ENCODE measurements around the gene ESAM. TPM values are rescaled to one million over a fixed set of nuclear protein-coding genes. Genes with fewer than 3 reads are reported as not detected.
A peak's percentile ranks its signal among the peaks of the same experiment; 100 is the strongest.

ESAM gene
- total and polyA plus RNA-seq, 2 of the 8 experiments (the other 6 are each of a cell fraction or from before 2014, with no cell fraction given) = 0.09 TPM; not detected in 1

- Histone ChIP-seq H2AK5ac (ENCODE audit: low read depth, low read length) (no peak overlapping the region), H2BK20ac (ENCODE audit: low read length) (no peak overlapping the region), H4K91ac (replicated peaks; ENCODE audit: insufficient read length, low read length) (no peak overlapping the region), H3K9ac (replicated peaks in 1 of 4; ENCODE audit: extremely low read depth in 1 of 4, low read depth in 3 of 4, low read length in 3 of 4) (no peak overlapping the region), H2BK15ac (ENCODE audit: low read length) (peak overlapping the region; percentile 66), H3K4me2 (ENCODE audit: insufficient read depth in 1 of 2, low read depth in 2 of 2, low read length in 2 of 2) (no peak overlapping the region), H3K27me3 (replicated peaks in 1 of 4; ENCODE audit: control insufficient read depth in 3 of 4, extremely low read depth in 1 of 4, insufficient read depth in 3 of 4, low read length in 3 of 4) (peaks cover 91 to 99% (median 97%) of the 10 kb centered on the region in 4 experiments), H3K23me2 (ENCODE audit: low read depth, low read length) (peaks cover 11% of the 10 kb centered on the region; the same call in 1 of the 2 replicates), H3K9me3 (ENCODE audit: insufficient read depth in 2 of 2, low read depth in 1 of 2, low read length in 1 of 2) (no peaks in the 10 kb centered on the region), H2BK12ac (ENCODE audit: low read depth, low read length) (no peak overlapping the region; the same call in 1 of the 2 replicates), H2BK5ac (ENCODE audit: low read depth, low read length) (no peak overlapping the region), H4K5ac (ENCODE audit: insufficient read length, low read depth, low read length) (no peak overlapping the region), H3K4me3 (ENCODE audit: extremely low read depth in 1 of 4, insufficient read depth in 2 of 4, low read depth in 3 of 4, low read length in 4 of 4) (no peak overlapping the region), H3K27ac (ENCODE audit: low read depth, low read length) (no peak overlapping the region), H3K14ac (ENCODE audit: insufficient read length) (no peak overlapping the region), H3K36me3 (ENCODE audit: control insufficient read depth in 2 of 4, insufficient read depth in 4 of 4, low read length in 3 of 4) (no peaks in the 10 kb centered on the region), H4K20me1 (replicated peaks in 1 of 2; ENCODE audit: control insufficient read depth in 1 of 2, insufficient read depth in 2 of 2, low read length in 2 of 2) (peaks cover 6 to 25% of the 10 kb centered on the region in 2 experiments), H3K79me2 (ENCODE audit: control insufficient read depth in 1 of 2, insufficient read depth in 2 of 2, low read length in 2 of 2) (no peaks in the 10 kb centered on the region), H3K18ac (ENCODE audit: extremely low read depth, low read length) (no peak overlapping the region), H3K23ac (ENCODE audit: insufficient read length) (no peak overlapping the region), H3K4me1 (replicated peaks in 1 of 4; ENCODE audit: control insufficient read depth in 3 of 4, insufficient read depth in 4 of 4, low read length in 3 of 4) (peaks cover 0 to 31% (median 17%) of the 10 kb centered on the region in 4 experiments; a peak in 6 of 7 replicates), H4K8ac (ENCODE audit: extremely low read depth, insufficient read depth, low read length) (no peak overlapping the region), H2BK120ac (replicated peaks; ENCODE audit: low read depth, low read length) (no peak overlapping the region), H3K4ac (replicated peaks; ENCODE audit: insufficient read length, low read depth, low read length) (no peak overlapping the region), H3K79me1 (ENCODE audit: low read depth, low read length) (no peaks in the 10 kb centered on the region), H2AFZ (ENCODE audit: low read length) (no peak overlapping the region), H3K56ac (replicated peaks; ENCODE audit: insufficient read length, low read depth, low read length) (no peak overlapping the region)
- WGBS, 2 experiments (ENCODE audit: extremely low coverage in 1 of 2, insufficient coverage in 1 of 2, insufficient read length in 1 of 2, insufficient replicate concordance in 2 of 2, low coverage in 1 of 2, low lambda C conversion rate in 2 of 2, missing lambda C conversion rate in 1 of 2) = 48% methylated on average over 12 of the region's 12 CpGs; no CpG with 5 or more reads in 1 of the 2 experiments
- DNase-seq (ENCODE audit: low read depth in 1 of 2, low spot score in 2 of 2) (no peak), FAIRE-seq (no peak)
- ChIA-PET CTCF (ENCODE audit: partially characterized antibody) (interaction anchor here (0.7 to 28.0 kb wide), 10 partner anchors 8 to 118 kb away, joined by 3 to 382 read pairs (median 5); partner anchors contain the start of genes ESAM, NRGN and VSIG2), POLR2A (ENCODE audit: partially characterized antibody) (interaction anchor here (0.9 to 3.0 kb wide), 4 partner anchors 10 to 75 kb away, joined by 4 to 9 read pairs (median 6); partner anchors contain the start of genes SIAE and SPA17)
- TF ChIP-seq KDM4A (IDR thresholded peaks at IDR 0.05; ENCODE audit: low read depth, low read length, severe bottlenecking) = no peak
- peak; percentile 59 for TF ChIP-seq EZH2 (IDR thresholded peaks at IDR 0.05; ENCODE audit: low read depth, low read length, severe bottlenecking)
- TF ChIP-seq CBX8 (IDR thresholded peaks at IDR 0.05; ENCODE audit: borderline replicate concordance, low read depth, low read length) = peak; percentile 36; the same call in 1 of the 2 replicates
- TF ChIP-seq RBBP5 (IDR thresholded peaks at IDR 0.05; ENCODE audit: borderline replicate concordance, low read depth, low read length) = no peak
- no peak for TF ChIP-seq BACH1 (IDR thresholded peaks at IDR 0.05; ENCODE audit: low read length)
- no peak for TF ChIP-seq CTBP2 (IDR thresholded peaks at IDR 0.05; ENCODE audit: borderline replicate concordance, insufficient read depth, insufficient read length, low read length)
- no peak for TF ChIP-seq SRF (IDR thresholded peaks at IDR 0.05; ENCODE audit: low read depth, low read length)
- no peak for TF ChIP-seq CEBPB (IDR thresholded peaks at IDR 0.05; ENCODE audit: low read depth, low read length)
- TF ChIP-seq RNF2 (IDR thresholded peaks at IDR 0.05; ENCODE audit: borderline replicate concordance, low read depth, low read length, missing control alignments, poor library complexity, severe bottlenecking) = peak; percentile 84
- TF ChIP-seq SP4 (IDR thresholded peaks at IDR 0.05; ENCODE audit: low read length) = no peak
- no peak for TF ChIP-seq POLR2A (IDR thresholded peaks at IDR 0.05; ENCODE audit: control extremely low read depth in 1 of 2, low read depth in 2 of 2, low read length in 2 of 2)
These were observed 13.4 kb downstream of the ESAM start for GRCh38 chr11:124748481-124749343.
